Heart left ventricle (tissue), 13 donors: ENCODE measurements around the gene ESPNL.

ENCODE experiments used
- POLR2A ChIP-seq, 2 donors: fragments of 450-650 bp; IDR thresholded peaks; one replicate each; pipeline ENCODE4 v1.6.1; 2017; ENCODE audit warnings: antibody characterized with exemption in 2 of 2, mild to moderate bottlenecking in 2 of 2, moderate library complexity in 2 of 2
- TF ChIP-seq, protein P1 (sequence below), 12 donors: fragments of 200-600 bp; sonication (generic) in 4 of 12; IDR thresholded peaks; one replicate each; pipeline versions ENCODE4 v1.5.0 to v1.8.0; 2018 to 2022; ENCODE audit warnings: antibody characterized with exemption in 12 of 12, mild to moderate bottlenecking in 5 of 12
- donor health status: ischemic (EF 13 %, LVEDD 7.1; RV severe dilation, severe dysfunction).
- donor health status: DM: no; HTN: yes; CAD: no.
- donor health status: DM: no; HTN: no; CAD: no.
- donor health status: ischemic (EF 25% LVEDD 6.9; RV normal size, moderate dysfunction).
- donor health status: ischemic (EF 25% LVEDD 5.7; RV mildly dilated, moderate dysfunction).
- donor health status: ischemic (EF 35%, LVEDD 5.7; RV mildly dilated, moderate dysfunction).
- donor health status: nonischemic (EF 11% LVEDD 7.7; RV severe dilation, severe dysfunction).
- donor health status: DM: yes; HTN: yes; CAD: no.
- donor health status: PGD.
- donor health status: ischemic (EF 29% LVEDD 5.4; RV normal size, mild dysfunction).
- donor health status: nonischemic (EF 23%, LVEDD 6.1; RV moderate dilation, normal function).

DNA sequence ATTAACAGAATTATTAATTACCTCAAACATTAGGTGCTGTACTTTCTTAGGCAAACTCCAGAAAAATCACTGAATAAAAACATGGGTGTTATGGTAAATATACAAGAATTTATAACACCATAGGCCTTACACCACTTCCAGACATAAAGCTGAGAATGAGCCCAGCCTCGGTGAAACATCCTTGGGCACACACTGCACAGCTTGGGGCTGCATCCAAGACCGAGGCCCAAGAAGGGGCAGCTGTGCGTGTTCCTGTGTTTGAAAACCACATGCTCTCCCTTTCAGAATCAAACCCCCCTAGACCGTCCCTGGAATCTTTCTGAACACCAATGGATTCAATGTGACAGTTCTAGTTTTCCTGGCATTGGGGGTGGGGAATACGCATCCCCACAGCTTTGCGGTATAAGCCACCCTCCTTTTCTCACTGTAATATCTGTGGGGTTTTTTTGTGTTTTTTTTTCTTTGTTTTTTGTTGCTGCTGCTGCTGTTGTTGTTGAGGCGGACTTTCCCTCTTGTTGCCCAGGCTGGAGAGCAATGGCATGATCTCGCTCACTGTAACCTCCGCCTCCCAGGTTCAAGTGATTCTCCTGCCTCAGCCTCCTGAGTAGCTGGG is 71.5 kb downstream of the ESPNL start:
- TF ChIP-seq, protein P1, sequence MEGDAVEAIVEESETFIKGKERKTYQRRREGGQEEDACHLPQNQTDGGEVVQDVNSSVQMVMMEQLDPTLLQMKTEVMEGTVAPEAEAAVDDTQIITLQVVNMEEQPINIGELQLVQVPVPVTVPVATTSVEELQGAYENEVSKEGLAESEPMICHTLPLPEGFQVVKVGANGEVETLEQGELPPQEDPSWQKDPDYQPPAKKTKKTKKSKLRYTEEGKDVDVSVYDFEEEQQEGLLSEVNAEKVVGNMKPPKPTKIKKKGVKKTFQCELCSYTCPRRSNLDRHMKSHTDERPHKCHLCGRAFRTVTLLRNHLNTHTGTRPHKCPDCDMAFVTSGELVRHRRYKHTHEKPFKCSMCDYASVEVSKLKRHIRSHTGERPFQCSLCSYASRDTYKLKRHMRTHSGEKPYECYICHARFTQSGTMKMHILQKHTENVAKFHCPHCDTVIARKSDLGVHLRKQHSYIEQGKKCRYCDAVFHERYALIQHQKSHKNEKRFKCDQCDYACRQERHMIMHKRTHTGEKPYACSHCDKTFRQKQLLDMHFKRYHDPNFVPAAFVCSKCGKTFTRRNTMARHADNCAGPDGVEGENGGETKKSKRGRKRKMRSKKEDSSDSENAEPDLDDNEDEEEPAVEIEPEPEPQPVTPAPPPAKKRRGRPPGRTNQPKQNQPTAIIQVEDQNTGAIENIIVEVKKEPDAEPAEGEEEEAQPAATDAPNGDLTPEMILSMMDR (IDR thresholded peaks at IDR 0.05) = no peak
- TF ChIP-seq POLR2A (IDR thresholded peaks at IDR 0.05) = no peak
